SK-N-SH (cell line): Measurements from ENCODE around the gene KANK4. TPM values are rescaled to one million over a fixed set of nuclear protein-coding genes. Genes with fewer than 3 reads are reported as not detected.

Experiments
- CTCF ChIA-PET: fragments of 300-600, 350-600 bp; formaldehyde crosslinking; extraction: SDS; loops from one replicate; lab custom pipeline; 2021; lab: Yijun Ruan, JAX
- POLR2A ChIA-PET: fragments of 350-600 bp; sonication (Branson Sonifier 250); formaldehyde crosslinking; extraction: SDS; loops from one replicate; lab custom pipeline; 2020; ENCODE audit warnings: antibody characterized with exemption, inconsistent platforms; lab: Yijun Ruan, JAX
- DNase-seq: peaks from one replicate; pipeline ENCODE4 v3.0.0; 2012
- H2AFZ ChIP-seq: fragments of 200-600 bp; sonication (generic); 2 replicates; pipeline ENCODE4 v1.8.1; 2016; ENCODE audit warnings: antibody characterized with exemption, mild to moderate bottlenecking, low read depth
- H3F3A ChIP-seq: fragments of 200-600 bp; sonication (generic); replicated peaks from 2 replicates; pipeline ENCODE3; 2016; ENCODE audit warnings: antibody characterized with exemption, mild to moderate bottlenecking; ENCODE audit not compliant: insufficient read depth
- H3K27ac ChIP-seq, 2 experiments: fragments of 200-500 bp in 1 of 2; fragments of 200-600 bp in 1 of 2; sonication (Bioruptor generic) in 1 of 2; sonication (generic), shearing (Covaris generic) in 1 of 2; 2 replicates each; pipeline versions ENCODE4 v1.5.1 to v1.6.1; 2014 to 2016; ENCODE audit warnings: low read depth in 2 of 2, inconsistent platforms in 1 of 2, low read length in 1 of 2, mild to moderate bottlenecking in 1 of 2, mixed read lengths in 1 of 2
- H3K27me3 ChIP-seq: fragments of 200-600 bp; sonication (generic), shearing (Covaris generic); 2 replicates; pipeline ENCODE4 v1.6.1; 2016; ENCODE audit warnings: mixed run types; ENCODE audit not compliant: insufficient read depth
- H3K36me3 ChIP-seq, 2 experiments: fragments of 200-500 bp in 1 of 2; fragments of 200-600 bp in 1 of 2; sonication (Bioruptor generic) in 1 of 2; sonication (generic) in 1 of 2; replicated peaks in 1 of 2; 2 replicates each; pipeline versions ENCODE3 to v1.5.1; 2014 to 2016; ENCODE audit warnings: low read length in 1 of 2, mild to moderate bottlenecking in 1 of 2; ENCODE audit not compliant: insufficient read depth in 2 of 2, control insufficient read depth in 1 of 2
- H3K4me1 ChIP-seq, 2 experiments: fragments of 200-500 bp in 1 of 2; fragments of 200-600 bp in 1 of 2; sonication (Bioruptor generic) in 1 of 2; sonication (generic), shearing (Covaris generic) in 1 of 2; 2 replicates each; pipeline versions ENCODE4 v1.5.1 to v1.6.1; 2014 to 2016; ENCODE audit warnings: low read depth in 1 of 2, low read length in 1 of 2, mixed run types in 1 of 2; ENCODE audit not compliant: insufficient read depth in 2 of 2, control insufficient read depth in 1 of 2
- H3K4me2 ChIP-seq: fragments of 200-600 bp; sonication (generic), shearing (Covaris generic); 2 replicates; pipeline ENCODE4 v1.6.1; 2017; ENCODE audit warnings: mixed run types
- H3K4me3 ChIP-seq, 2 experiments: fragments of 200-500 bp in 1 of 2; fragments of 200-600 bp in 1 of 2; sonication (Bioruptor generic) in 1 of 2; sonication (generic), shearing (Covaris generic) in 1 of 2; 2 replicates each; pipeline versions ENCODE4 v1.5.1 to v1.8.1; 2014 to 2016; ENCODE audit warnings: low read depth in 2 of 2, inconsistent platforms in 1 of 2, low read length in 1 of 2, mild to moderate bottlenecking in 1 of 2, mixed read lengths in 1 of 2, moderate library complexity in 1 of 2
- H3K79me2 ChIP-seq: fragments of 200-600 bp; sonication (generic); 2 replicates; pipeline ENCODE4 v1.8.1; 2017; ENCODE audit warnings: mild to moderate bottlenecking; ENCODE audit not compliant: insufficient read depth
- H3K9ac ChIP-seq: fragments of 200-600 bp; sonication (generic); 2 replicates; pipeline ENCODE4 v1.6.1; 2017; ENCODE audit warnings: mixed run types
- H3K9me2 ChIP-seq: fragments of 200-600 bp; sonication (generic); 2 replicates; pipeline ENCODE4 v1.6.1; 2017; ENCODE audit warnings: mixed run types
- H3K9me3 ChIP-seq: fragments of 200-600 bp; sonication (generic); 2 replicates; pipeline ENCODE4 v1.6.1; 2017; ENCODE audit warnings: mixed run types, mild to moderate bottlenecking, moderate library complexity
- H4K20me1 ChIP-seq: fragments of 200-600 bp; sonication (generic); 2 replicates; pipeline ENCODE4 v1.6.1; 2017; ENCODE audit warnings: mild to moderate bottlenecking, mixed run types; ENCODE audit not compliant: insufficient read depth
- ELF1 ChIP-seq: IDR thresholded peaks from 2 replicates; pipeline ENCODE4 v1.4.0; 2012
- EZH2phosphoT487 ChIP-seq: fragments of 200-600 bp; sonication (generic); IDR thresholded peaks from 2 replicates; pipeline ENCODE4 v1.6.1; 2017; ENCODE audit warnings: low read depth, mixed run types, mild to moderate bottlenecking, antibody characterized with exemption, moderate library complexity, borderline replicate concordance
- FOXJ3 ChIP-seq: sonication (generic); formaldehyde crosslinking; IDR thresholded peaks from 2 replicates; pipeline ENCODE4 v1.5.1; 2020; ENCODE audit warnings: mild to moderate bottlenecking, missing genetic modification reagents
- NFIC ChIP-seq: IDR thresholded peaks from 2 replicates; pipeline ENCODE4 v1.4.0; 2012; ENCODE audit warnings: borderline replicate concordance
- RAD21 ChIP-seq: IDR thresholded peaks from 2 replicates; pipeline ENCODE4 v1.6.1; 2012; ENCODE audit warnings: mild to moderate bottlenecking, low read length
- RCOR1 ChIP-seq: fragments of 150-350 bp; IDR thresholded peaks from 2 replicates; pipeline ENCODE4 v1.6.1; 2017; ENCODE audit warnings: antibody characterized with exemption, low read length
- RFX5 ChIP-seq: IDR thresholded peaks from 2 replicates; pipeline ENCODE4 v1.6.1; 2012; ENCODE audit warnings: mild to moderate bottlenecking, improper control_type of control experiment, low read length
- TAF1 ChIP-seq: IDR thresholded peaks from 2 replicates; pipeline ENCODE4 v1.6.1; 2012; ENCODE audit warnings: low read depth, mild to moderate bottlenecking, low read length, moderate library complexity, borderline replicate concordance
- USF1 ChIP-seq: IDR thresholded peaks from 2 replicates; pipeline ENCODE4 v1.4.0; 2012; ENCODE audit warnings: low read depth, borderline replicate concordance
- WGBS: methylation state at CpG from one replicate; pipeline ENCODE4 v1.1.6; 2017; ENCODE audit warnings: low lambda C conversion rate; 5-methylcytosine and 5-hydroxymethylcytosine counted together
- polyA plus RNA-seq, 3 experiments: library from polyadenylated mRNA; depleted of rRNA; stranded (reverse); fragments of >200 nt; gene quantifications; 2 replicates each; pipeline ENCODE4 v1.2.3, GENCODE V29; 2012
- TF ChIP-seq, protein P1 (sequence below): IDR thresholded peaks from 2 replicates; pipeline ENCODE4 v1.6.1; 2012; ENCODE audit warnings: mild to moderate bottlenecking, low read depth, low read length, moderate library complexity
- TF ChIP-seq, protein P2 (sequence below): fragments of 150-350 bp; IDR thresholded peaks from 2 replicates; pipeline ENCODE4 v1.6.1; 2016; ENCODE audit warnings: mild to moderate bottlenecking, low read depth, low read length

Gene KANK4
- polyA plus RNA-seq, 1 of the 3 experiments (the other 2 are of a cell fraction), result not detected

GRCh38 chr1:62276791-62277190 is 42.4 kb downstream of the KANK4 start:
- CTCF ChIA-PET, result interaction anchor here (0.6 kb wide), 1 partner anchor 13 kb away, joined by 3 read pairs; no protein-coding TSS in a partner anchor
- DNase-seq, result no peak

DNA sequence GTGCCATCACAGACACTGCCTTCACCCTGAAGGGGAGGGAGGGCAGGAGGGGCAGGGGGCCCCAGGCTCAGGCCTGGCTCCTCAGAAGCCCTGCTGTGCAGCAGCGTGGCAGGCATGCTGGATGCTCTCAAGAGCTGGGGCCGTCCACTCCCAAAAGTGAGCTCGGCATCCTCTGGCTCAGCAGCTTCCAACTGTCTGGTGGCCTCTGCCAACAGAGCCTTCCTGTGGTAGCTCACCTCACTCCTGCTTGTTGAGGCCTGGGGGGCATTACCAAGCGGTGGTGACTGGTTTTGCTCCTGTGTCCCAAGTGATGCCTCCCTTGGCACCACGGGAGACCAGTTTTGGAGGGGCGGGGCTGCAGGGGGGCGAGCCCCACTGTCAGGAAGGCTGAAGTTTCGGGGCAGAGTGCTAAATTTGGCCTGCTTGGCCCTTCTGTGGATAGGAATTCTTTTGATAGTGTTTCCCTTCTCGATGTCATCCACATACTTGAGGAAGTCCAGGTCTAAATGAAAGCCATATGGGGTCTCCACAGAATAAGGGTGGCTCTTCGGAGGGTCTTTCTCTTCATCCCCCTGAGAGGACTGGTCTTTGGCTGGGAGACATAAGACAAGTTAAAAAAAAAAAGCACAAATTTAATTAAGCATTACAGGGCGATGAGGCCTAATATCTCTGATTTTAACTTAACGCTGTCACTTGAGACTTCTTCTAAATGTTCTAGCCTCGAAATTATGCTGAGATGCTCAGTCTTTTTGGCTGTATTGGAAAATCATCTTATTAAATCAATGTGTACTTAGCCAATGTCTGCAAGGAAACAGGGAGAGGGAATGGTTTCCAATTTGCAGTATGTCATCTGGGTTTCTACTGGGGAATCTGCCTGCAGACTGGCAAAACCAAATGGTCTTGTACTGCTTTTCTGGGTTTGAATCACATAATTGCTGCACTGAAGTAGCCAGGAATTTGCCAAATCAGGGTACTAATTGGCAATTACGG is 44.4 kb downstream of the KANK4 start:
- Histone ChIP-seq H3K4me1 (peaks cover 6 to 35% of the 10 kb centered on the region in 2 experiments; a peak in 3 of 4 replicates), H2AFZ (no peak overlapping the region), H3K9ac (no peak overlapping the region), H3K79me2 (no peaks in the 10 kb centered on the region), H3K27ac (no peak overlapping the region), H4K20me1 (no peaks in the 10 kb centered on the region), H3F3A (no peaks in the 10 kb centered on the region), H3K27me3 (no peaks in the 10 kb centered on the region), H3K4me3 (no peak overlapping the region), H3K9me3 (no peaks in the 10 kb centered on the region), H3K36me3 (no peaks in the 10 kb centered on the region), H3K4me2 (no peak overlapping the region), H3K9me2 (no peaks in the 10 kb centered on the region)
- DNase-seq, result no peak
- ChIA-PET CTCF (interaction anchor here (1.1 to 1.3 kb wide), 2 partner anchors 19 to 35 kb away, joined by 4 to 5 read pairs; no protein-coding TSS in a partner anchor), POLR2A (no interaction called here)
- WGBS, result 42% methylated on average over 8 of the region's 14 CpGs
- no peak for TF ChIP-seq NFIC
- no peak for TF ChIP-seq ELF1
- TF ChIP-seq, protein P1, sequence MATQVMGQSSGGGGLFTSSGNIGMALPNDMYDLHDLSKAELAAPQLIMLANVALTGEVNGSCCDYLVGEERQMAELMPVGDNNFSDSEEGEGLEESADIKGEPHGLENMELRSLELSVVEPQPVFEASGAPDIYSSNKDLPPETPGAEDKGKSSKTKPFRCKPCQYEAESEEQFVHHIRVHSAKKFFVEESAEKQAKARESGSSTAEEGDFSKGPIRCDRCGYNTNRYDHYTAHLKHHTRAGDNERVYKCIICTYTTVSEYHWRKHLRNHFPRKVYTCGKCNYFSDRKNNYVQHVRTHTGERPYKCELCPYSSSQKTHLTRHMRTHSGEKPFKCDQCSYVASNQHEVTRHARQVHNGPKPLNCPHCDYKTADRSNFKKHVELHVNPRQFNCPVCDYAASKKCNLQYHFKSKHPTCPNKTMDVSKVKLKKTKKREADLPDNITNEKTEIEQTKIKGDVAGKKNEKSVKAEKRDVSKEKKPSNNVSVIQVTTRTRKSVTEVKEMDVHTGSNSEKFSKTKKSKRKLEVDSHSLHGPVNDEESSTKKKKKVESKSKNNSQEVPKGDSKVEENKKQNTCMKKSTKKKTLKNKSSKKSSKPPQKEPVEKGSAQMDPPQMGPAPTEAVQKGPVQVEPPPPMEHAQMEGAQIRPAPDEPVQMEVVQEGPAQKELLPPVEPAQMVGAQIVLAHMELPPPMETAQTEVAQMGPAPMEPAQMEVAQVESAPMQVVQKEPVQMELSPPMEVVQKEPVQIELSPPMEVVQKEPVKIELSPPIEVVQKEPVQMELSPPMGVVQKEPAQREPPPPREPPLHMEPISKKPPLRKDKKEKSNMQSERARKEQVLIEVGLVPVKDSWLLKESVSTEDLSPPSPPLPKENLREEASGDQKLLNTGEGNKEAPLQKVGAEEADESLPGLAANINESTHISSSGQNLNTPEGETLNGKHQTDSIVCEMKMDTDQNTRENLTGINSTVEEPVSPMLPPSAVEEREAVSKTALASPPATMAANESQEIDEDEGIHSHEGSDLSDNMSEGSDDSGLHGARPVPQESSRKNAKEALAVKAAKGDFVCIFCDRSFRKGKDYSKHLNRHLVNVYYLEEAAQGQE, result no peak
- TF ChIP-seq USF1, result no peak
- TF ChIP-seq RAD21, result no peak
- no peak for TF ChIP-seq RFX5
- TF ChIP-seq EZH2phosphoT487, result no peak
- TF ChIP-seq FOXJ3 (CRISPR knock-in tag), result no peak
- TF ChIP-seq, protein P2, sequence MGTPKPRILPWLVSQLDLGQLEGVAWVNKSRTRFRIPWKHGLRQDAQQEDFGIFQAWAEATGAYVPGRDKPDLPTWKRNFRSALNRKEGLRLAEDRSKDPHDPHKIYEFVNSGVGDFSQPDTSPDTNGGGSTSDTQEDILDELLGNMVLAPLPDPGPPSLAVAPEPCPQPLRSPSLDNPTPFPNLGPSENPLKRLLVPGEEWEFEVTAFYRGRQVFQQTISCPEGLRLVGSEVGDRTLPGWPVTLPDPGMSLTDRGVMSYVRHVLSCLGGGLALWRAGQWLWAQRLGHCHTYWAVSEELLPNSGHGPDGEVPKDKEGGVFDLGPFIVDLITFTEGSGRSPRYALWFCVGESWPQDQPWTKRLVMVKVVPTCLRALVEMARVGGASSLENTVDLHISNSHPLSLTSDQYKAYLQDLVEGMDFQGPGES, result no peak
- TF ChIP-seq TAF1, result no peak
- no peak for TF ChIP-seq RCOR1
- TF ChIP-seq, all 33 proteins: peak for 0

More at GRCh38 chr1:62276791-62277190, 42.4 kb downstream of the KANK4 start:
- Histone ChIP-seq H3K4me2 (no peak overlapping the region), H3K27me3 (no peaks in the 10 kb centered on the region), H3F3A (no peaks in the 10 kb centered on the region), H2AFZ (no peak overlapping the region), H3K4me3 (no peak overlapping the region), H3K9ac (no peak overlapping the region), H3K4me1 (peaks cover under 1 to 27% of the 10 kb centered on the region in 2 experiments; a peak in 2 of 4 replicates), H4K20me1 (no peaks in the 10 kb centered on the region), H3K36me3 (no peaks in the 10 kb centered on the region), H3K9me3 (no peaks in the 10 kb centered on the region), H3K9me2 (no peaks in the 10 kb centered on the region), H3K27ac (no peak overlapping the region), H3K79me2 (no peaks in the 10 kb centered on the region)
- TF ChIP-seq EZH2phosphoT487, result no peak
- POLR2A ChIA-PET, result no interaction called here
